Measurements from ENCODE around the gene GNGT1.

DNA sequence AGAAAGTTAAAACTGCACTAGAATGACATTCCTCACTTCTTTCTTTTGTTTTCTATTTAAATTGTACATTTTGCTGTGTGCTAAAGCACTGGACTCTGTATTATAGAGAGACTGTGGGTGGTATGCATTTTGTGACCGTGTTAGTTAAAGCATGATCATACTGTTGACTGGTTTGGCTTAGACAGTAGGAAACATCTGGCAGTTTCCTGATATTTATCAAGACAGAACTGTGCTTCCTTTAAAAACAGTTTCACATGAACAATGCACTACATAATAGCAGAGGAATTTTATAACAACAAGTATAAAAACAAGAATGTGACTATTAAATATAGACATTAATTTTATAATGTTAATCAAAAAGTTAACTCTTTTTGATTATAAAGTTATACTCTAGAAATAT is 38.3 kb downstream of the GNGT1 start:
- TF ChIP-seq, protein P1, sequence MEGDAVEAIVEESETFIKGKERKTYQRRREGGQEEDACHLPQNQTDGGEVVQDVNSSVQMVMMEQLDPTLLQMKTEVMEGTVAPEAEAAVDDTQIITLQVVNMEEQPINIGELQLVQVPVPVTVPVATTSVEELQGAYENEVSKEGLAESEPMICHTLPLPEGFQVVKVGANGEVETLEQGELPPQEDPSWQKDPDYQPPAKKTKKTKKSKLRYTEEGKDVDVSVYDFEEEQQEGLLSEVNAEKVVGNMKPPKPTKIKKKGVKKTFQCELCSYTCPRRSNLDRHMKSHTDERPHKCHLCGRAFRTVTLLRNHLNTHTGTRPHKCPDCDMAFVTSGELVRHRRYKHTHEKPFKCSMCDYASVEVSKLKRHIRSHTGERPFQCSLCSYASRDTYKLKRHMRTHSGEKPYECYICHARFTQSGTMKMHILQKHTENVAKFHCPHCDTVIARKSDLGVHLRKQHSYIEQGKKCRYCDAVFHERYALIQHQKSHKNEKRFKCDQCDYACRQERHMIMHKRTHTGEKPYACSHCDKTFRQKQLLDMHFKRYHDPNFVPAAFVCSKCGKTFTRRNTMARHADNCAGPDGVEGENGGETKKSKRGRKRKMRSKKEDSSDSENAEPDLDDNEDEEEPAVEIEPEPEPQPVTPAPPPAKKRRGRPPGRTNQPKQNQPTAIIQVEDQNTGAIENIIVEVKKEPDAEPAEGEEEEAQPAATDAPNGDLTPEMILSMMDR (IDR thresholded peaks at IDR 0.05; ENCODE audit: low read depth, low read length, missing input control), result no peak
- TF ChIP-seq, protein P2, sequence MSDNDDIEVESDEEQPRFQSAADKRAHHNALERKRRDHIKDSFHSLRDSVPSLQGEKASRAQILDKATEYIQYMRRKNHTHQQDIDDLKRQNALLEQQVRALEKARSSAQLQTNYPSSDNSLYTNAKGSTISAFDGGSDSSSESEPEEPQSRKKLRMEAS (IDR thresholded peaks at IDR 0.05), result no peak
- TF ChIP-seq, protein P3, sequence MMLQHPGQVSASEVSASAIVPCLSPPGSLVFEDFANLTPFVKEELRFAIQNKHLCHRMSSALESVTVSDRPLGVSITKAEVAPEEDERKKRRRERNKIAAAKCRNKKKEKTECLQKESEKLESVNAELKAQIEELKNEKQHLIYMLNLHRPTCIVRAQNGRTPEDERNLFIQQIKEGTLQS (IDR thresholded peaks at IDR 0.05), result no peak
- TF ChIP-seq YY1 (IDR thresholded peaks at IDR 0.05), result no peak
- TF ChIP-seq, protein P4, sequence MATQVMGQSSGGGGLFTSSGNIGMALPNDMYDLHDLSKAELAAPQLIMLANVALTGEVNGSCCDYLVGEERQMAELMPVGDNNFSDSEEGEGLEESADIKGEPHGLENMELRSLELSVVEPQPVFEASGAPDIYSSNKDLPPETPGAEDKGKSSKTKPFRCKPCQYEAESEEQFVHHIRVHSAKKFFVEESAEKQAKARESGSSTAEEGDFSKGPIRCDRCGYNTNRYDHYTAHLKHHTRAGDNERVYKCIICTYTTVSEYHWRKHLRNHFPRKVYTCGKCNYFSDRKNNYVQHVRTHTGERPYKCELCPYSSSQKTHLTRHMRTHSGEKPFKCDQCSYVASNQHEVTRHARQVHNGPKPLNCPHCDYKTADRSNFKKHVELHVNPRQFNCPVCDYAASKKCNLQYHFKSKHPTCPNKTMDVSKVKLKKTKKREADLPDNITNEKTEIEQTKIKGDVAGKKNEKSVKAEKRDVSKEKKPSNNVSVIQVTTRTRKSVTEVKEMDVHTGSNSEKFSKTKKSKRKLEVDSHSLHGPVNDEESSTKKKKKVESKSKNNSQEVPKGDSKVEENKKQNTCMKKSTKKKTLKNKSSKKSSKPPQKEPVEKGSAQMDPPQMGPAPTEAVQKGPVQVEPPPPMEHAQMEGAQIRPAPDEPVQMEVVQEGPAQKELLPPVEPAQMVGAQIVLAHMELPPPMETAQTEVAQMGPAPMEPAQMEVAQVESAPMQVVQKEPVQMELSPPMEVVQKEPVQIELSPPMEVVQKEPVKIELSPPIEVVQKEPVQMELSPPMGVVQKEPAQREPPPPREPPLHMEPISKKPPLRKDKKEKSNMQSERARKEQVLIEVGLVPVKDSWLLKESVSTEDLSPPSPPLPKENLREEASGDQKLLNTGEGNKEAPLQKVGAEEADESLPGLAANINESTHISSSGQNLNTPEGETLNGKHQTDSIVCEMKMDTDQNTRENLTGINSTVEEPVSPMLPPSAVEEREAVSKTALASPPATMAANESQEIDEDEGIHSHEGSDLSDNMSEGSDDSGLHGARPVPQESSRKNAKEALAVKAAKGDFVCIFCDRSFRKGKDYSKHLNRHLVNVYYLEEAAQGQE (IDR thresholded peaks at IDR 0.05), result no peak
- TF ChIP-seq TAF1 (conservative IDR thresholded peaks at IDR 0.05), result no peak
- no peak for TF ChIP-seq RAD21 (IDR thresholded peaks at IDR 0.05)
- no peak for TF ChIP-seq FOXA1 (IDR thresholded peaks at IDR 0.05)
- no peak for TF ChIP-seq EGR1 (IDR thresholded peaks at IDR 0.05; ENCODE audit: low read depth in 2 of 2)

All from liver (tissue), 3 donors.